ENCODE measurements around the gene NDUFV1. TPM values are rescaled to one million over a fixed set of nuclear protein-coding genes. Genes with fewer than 3 reads are reported as not detected.
"Not testable (repeated sequence)": the region's sequence is repeated elsewhere in the genome, so short reads cannot be mapped to it uniquely, and the experiment has no call there.

The NDUFV1 gene
- total RNA-seq, 1 donor from 2014 or later: 191 TPM

DNA sequence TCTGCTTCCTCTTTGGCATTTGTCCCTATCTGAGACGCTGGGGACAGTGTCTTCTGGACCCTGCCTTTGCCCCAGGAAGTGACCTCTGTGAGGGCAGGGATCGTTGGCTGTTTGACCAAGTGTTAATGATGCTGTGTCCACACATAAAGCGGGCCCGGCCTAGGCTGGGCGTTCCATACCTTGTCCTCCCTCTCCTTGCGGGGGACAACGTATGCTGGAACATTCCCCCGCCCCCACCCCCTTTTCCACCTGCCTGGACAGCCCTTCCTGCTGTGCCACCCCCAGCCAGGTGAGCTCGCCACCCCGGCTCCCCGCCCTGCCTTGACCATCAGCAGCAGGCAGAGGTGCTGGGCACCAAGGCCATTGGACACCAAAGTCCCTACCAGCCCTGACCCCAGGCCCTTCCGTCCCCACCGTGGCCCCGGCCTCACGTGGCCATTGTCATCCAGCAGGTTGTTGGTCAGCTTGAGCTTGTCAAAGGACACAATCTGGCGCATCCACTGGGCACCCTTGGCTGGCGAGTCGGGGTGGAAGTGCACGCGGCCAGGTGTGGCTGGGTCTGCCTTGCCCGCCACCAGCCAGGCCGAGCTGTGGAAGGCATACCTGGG, 27.1 kb downstream of the NDUFV1 start:
- Mint-ChIP-seq H3K4me1 (ENCODE audit: unreplicated experiment) (no peaks in the 10 kb centered on the region), H3K36me3 (ENCODE audit: low read depth, unreplicated experiment) (no peaks in the 10 kb centered on the region), H3K4me3 (ENCODE audit: unreplicated experiment) (no peak overlapping the region), H3K27ac (ENCODE audit: unreplicated experiment) (no peak overlapping the region), H3K27me3 (ENCODE audit: unreplicated experiment) (peaks cover 12% of the 10 kb centered on the region), H3K9me3 (ENCODE audit: unreplicated experiment) (no peaks in the 10 kb centered on the region)
- TF ChIP-seq CTCF (IDR thresholded peaks at IDR 0.05; ENCODE audit: unreplicated experiment): no peak
- no peak for DNase-seq (ENCODE audit: low spot score)

DNA sequence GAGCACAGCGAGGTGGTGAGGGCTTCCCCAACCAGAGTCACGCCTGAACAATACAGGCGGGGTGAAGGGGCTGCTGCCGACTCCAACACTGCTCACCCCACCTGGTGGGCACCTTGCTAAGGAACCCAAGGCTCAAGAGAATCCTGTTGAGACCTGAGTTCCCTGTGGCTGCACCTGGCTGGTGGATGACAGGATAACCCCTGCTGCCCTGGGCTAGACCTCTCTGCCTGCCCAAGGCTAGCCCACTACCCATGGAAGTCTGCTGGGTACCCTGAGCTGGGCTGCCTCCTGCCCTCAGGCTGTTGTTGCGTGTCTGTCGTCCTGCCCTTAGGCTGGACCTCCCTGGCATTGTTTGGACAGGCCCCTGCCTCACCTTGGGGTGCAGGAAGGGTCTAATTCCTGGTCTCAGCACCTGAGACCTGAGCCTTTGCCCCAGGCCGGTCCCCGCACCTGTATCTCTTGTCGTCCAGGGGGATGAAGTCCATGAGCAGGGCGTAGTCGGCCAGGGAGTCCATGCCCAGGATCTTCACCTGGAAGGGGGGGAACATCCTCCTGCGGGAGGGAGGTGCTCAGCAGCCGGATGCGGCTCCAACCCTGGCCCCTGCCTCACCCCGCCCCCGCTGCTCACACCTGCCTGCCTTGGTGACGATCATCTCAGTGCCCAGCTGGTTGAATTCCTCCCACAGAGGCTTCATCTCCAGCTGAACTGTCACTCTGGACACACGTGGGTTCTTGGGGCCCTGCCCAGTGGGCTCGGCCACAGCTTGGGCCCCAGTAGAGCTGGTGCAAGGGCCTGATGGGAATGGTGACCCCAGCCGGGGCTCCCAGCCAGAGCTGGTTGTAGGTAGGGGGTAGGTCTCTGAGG, 27.9 kb downstream of the NDUFV1 start:
- DNase-seq (ENCODE audit: low spot score): no peak
- Mint-ChIP-seq H3K27me3 (ENCODE audit: unreplicated experiment) (peaks cover 12% of the 10 kb centered on the region), H3K9me3 (ENCODE audit: unreplicated experiment) (no peaks in the 10 kb centered on the region), H3K36me3 (ENCODE audit: low read depth, unreplicated experiment) (no peaks in the 10 kb centered on the region), H3K27ac (ENCODE audit: unreplicated experiment) (no peak overlapping the region), H3K4me1 (ENCODE audit: unreplicated experiment) (no peaks in the 10 kb centered on the region), H3K4me3 (ENCODE audit: unreplicated experiment) (no peak overlapping the region)
- no peak for TF ChIP-seq CTCF (IDR thresholded peaks at IDR 0.05; ENCODE audit: unreplicated experiment)

DNA sequence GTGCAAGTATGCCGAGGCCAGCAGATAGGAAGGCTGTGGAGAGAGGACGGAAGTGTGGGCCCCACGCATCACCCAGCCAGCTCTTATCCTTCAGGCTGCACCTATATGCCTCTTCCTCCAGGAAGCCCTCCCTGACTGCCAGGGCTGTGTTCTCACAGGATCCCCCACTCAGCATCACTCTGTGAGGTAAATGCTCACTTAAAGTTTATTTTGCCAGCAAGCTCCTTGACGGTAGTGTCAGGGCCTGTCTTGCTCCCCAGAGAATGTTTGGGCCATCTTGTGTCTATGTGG, 28.4 kb downstream of the NDUFV1 start:
- Mint-ChIP-seq H3K4me3 (ENCODE audit: unreplicated experiment) (no peak overlapping the region), H3K27me3 (ENCODE audit: unreplicated experiment) (peaks cover 12% of the 10 kb centered on the region), H3K36me3 (ENCODE audit: low read depth, unreplicated experiment) (no peaks in the 10 kb centered on the region), H3K4me1 (ENCODE audit: unreplicated experiment) (no peaks in the 10 kb centered on the region), H3K9me3 (ENCODE audit: unreplicated experiment) (no peaks in the 10 kb centered on the region), H3K27ac (ENCODE audit: unreplicated experiment) (no peak overlapping the region)
- DNase-seq (ENCODE audit: low spot score): no peak
- TF ChIP-seq CTCF (IDR thresholded peaks at IDR 0.05; ENCODE audit: unreplicated experiment): no peak

DNA sequence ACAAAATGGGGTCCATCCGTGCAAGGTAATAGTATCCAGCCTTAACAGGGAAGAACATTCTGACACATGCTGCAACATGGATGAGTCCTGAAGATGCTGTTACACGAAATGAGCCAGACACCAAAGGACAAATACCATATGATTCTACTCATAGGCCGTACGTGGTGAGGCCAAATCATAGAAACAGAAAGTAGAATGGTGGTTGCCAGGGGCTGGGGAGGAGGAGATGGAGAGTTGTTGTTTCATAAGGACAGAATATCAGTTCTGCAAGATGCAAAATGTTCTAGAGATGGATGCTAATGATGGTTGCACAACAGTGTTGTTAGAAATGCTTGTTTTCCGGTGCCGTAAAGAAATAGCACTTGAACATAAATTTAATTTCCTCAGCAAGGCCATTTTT, 30.2 kb downstream of the NDUFV1 start:
- Mint-ChIP-seq H3K36me3 (ENCODE audit: low read depth, unreplicated experiment) (no peaks in the 10 kb centered on the region), H3K4me3 (ENCODE audit: unreplicated experiment) (no peak overlapping the region), H3K4me1 (ENCODE audit: unreplicated experiment) (no peaks in the 10 kb centered on the region), H3K27me3 (ENCODE audit: unreplicated experiment) (peaks cover 7% of the 10 kb centered on the region), H3K9me3 (ENCODE audit: unreplicated experiment) (no peaks in the 10 kb centered on the region), H3K27ac (ENCODE audit: unreplicated experiment) (no peak overlapping the region)
- no peak for DNase-seq (ENCODE audit: low spot score)
- TF ChIP-seq CTCF (IDR thresholded peaks at IDR 0.05; ENCODE audit: unreplicated experiment): no peak

DNA sequence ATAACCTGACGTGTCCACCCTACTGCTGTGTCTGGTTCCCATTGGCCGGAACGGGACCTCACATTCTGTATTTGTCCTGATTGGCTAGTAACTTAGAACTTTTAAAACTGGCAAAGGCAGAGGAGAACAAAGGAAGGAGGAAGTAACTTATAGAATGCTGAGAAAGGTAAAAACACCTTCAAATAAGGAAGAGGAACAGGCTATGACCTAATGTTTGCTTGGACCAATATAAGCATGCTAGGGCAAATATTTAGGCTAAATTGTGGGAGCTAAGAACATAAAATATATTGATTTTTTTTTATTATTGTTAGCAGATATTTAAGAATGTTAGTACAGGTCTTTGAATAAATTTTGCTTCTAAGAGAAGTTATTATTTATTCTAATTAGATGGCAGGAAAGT, 30.7 kb downstream of the NDUFV1 start:
- H3K4me3 Mint-ChIP-seq (ENCODE audit: unreplicated experiment); H3K9me3 Mint-ChIP-seq (ENCODE audit: unreplicated experiment); DNase-seq (ENCODE audit: low spot score); H3K36me3 Mint-ChIP-seq (ENCODE audit: low read depth, unreplicated experiment); H3K27me3 Mint-ChIP-seq (ENCODE audit: unreplicated experiment); H3K27ac Mint-ChIP-seq (ENCODE audit: unreplicated experiment); H3K4me1 Mint-ChIP-seq (ENCODE audit: unreplicated experiment): not testable (repeated sequence)
